NCI-H526 (cell line): Measurements from ENCODE around the gene MRTFA.
"Not testable (repeated sequence)": the region's sequence is repeated elsewhere in the genome, so short reads cannot be mapped to it uniquely, and the experiment has no call there.

ENCODE experiments used
- DNase-seq, 2 experiments: peaks; one replicate each; lab custom pipeline; 2025; lab: John Stamatoyannopoulos, UW

MRTFA gene

GRCh38 chr22:40595497-40596234 lies 40.9 kb downstream of the MRTFA start:
- no peak for DNase-seq

- no peak for DNase-seq
Measured at GRCh38 chr22:40594924-40595323, 41.6 kb downstream of the MRTFA start.

GRCh38 chr22:40594346-40594745 lies 42.2 kb downstream of the MRTFA start:
- no peak for DNase-seq

- DNase-seq = no peak
Measured at GRCh38 chr22:40593460-40594273, 42.9 kb downstream of the MRTFA start.

- no peak for DNase-seq
Measured at GRCh38 chr22:40592352-40593113, 44.0 kb downstream of the MRTFA start.

GRCh38 chr22:40588726-40589125 lies 47.8 kb downstream of the MRTFA start:
- DNase-seq = no peak

- DNase-seq = no peak
Measured at GRCh38 chr22:40586781-40587180, 49.7 kb downstream of the MRTFA start.

- peak in 1 of 2 experiments; percentile 11 for DNase-seq
Measured at GRCh38 chr22:40585310-40585751, 51.2 kb downstream of the MRTFA start.

- DNase-seq = not testable (repeated sequence)
Measured at GRCh38 chr22:40584766-40585165, 51.8 kb downstream of the MRTFA start.

- DNase-seq = no peak
Measured at GRCh38 chr22:40583053-40583741, 53.3 kb downstream of the MRTFA start.

GRCh38 chr22:40582063-40582462 lies 54.5 kb downstream of the MRTFA start:
- DNase-seq = no peak

- no peak for DNase-seq
Measured at GRCh38 chr22:40580631-40581030, 55.9 kb downstream of the MRTFA start.

- no peak for DNase-seq
Measured at GRCh38 chr22:40578171-40578570, 58.3 kb downstream of the MRTFA start.

- no peak for DNase-seq
Measured at GRCh38 chr22:40572976-40573375, 63.5 kb downstream of the MRTFA start.

- DNase-seq = no peak
Measured at GRCh38 chr22:40571887-40572286, 64.6 kb downstream of the MRTFA start.

- DNase-seq = no peak
Measured at GRCh38 chr22:40567626-40568328, 68.7 kb downstream of the MRTFA start.

GRCh38 chr22:40567106-40567505 lies 69.4 kb downstream of the MRTFA start:
- no peak for DNase-seq

- no peak for DNase-seq
Measured at GRCh38 chr22:40560994-40561515, 75.5 kb downstream of the MRTFA start.

- no peak for DNase-seq
Measured at GRCh38 chr22:40560551-40560950, 76.0 kb downstream of the MRTFA start.

GRCh38 chr22:40557972-40558371 lies 78.5 kb downstream of the MRTFA start:
- DNase-seq = no peak

GRCh38 chr22:40556641-40557040 lies 79.9 kb downstream of the MRTFA start:
- no peak for DNase-seq
